GM10266 (cell line): ENCODE data around the gene FMN2.

Experiments
- DNase-seq: peaks from one replicate; pipeline ENCODE4 v3.0.0; 2012; ENCODE audit errors: extremely low spot score
- TF ChIP-seq, protein P1 (sequence below): IDR thresholded peaks from 2 replicates; pipeline ENCODE4 v1.5.1; 2012; ENCODE audit warnings: mild to moderate bottlenecking, low read depth; ENCODE audit not compliant: control insufficient read depth, insufficient read depth; ENCODE audit errors: missing control alignments

FMN2 gene

GRCh38 chr1:240462766-240463395 is 371.2 kb downstream of the FMN2 start:
- TF ChIP-seq, protein P1, sequence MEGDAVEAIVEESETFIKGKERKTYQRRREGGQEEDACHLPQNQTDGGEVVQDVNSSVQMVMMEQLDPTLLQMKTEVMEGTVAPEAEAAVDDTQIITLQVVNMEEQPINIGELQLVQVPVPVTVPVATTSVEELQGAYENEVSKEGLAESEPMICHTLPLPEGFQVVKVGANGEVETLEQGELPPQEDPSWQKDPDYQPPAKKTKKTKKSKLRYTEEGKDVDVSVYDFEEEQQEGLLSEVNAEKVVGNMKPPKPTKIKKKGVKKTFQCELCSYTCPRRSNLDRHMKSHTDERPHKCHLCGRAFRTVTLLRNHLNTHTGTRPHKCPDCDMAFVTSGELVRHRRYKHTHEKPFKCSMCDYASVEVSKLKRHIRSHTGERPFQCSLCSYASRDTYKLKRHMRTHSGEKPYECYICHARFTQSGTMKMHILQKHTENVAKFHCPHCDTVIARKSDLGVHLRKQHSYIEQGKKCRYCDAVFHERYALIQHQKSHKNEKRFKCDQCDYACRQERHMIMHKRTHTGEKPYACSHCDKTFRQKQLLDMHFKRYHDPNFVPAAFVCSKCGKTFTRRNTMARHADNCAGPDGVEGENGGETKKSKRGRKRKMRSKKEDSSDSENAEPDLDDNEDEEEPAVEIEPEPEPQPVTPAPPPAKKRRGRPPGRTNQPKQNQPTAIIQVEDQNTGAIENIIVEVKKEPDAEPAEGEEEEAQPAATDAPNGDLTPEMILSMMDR, result no peak
- DNase-seq, result no peak

- DNase-seq, result no peak
- TF ChIP-seq, protein P1, result no peak
Measured at GRCh38 chr1:240464099-240464498, 372.4 kb downstream of the FMN2 start.

DNA sequence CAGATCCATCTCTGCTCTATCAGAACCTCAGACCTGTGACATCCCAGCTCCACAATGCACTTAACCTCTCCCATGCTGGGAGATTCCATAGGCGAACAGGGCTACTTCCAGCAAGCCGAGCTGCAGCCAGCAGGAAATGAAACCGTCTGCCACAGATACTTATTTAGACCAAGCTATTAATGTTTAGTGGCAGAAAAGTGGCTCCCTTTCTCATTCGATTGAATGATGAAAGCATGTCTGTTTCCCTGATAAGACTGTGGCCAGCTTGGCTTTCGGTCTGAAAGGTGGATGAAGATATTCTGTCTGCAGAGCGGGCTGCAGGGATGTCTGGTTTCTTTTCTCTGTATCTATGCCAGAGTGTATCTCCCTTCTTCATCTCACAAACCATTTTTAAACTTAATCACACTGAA is 373.9 kb downstream of the FMN2 start:
- TF ChIP-seq, protein P1, result no peak
- DNase-seq, result no peak

DNA sequence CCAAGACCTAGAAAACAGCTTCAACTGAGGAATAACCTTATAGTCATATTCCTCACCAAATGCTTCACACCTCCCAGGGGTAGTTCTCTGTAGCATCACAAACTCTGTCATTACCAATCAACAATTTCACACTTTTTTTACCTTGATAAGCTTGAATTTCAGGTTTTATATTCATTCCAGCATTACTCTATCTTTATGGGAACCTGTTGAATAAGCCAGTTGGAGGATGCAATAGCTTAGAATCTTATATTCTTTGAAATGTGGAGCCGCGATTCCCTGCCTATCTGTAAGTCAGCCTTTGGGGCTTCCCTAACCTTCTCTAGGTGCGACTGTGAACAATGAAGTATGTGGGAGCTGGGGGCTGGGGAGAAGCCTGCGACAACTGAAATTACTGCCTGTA is 374.8 kb downstream of the FMN2 start:
- TF ChIP-seq, protein P1, result no peak
- DNase-seq, result no peak

- DNase-seq, result no peak
- TF ChIP-seq, protein P1, result no peak
Measured at GRCh38 chr1:240467895-240468294, 376.2 kb downstream of the FMN2 start.

DNA sequence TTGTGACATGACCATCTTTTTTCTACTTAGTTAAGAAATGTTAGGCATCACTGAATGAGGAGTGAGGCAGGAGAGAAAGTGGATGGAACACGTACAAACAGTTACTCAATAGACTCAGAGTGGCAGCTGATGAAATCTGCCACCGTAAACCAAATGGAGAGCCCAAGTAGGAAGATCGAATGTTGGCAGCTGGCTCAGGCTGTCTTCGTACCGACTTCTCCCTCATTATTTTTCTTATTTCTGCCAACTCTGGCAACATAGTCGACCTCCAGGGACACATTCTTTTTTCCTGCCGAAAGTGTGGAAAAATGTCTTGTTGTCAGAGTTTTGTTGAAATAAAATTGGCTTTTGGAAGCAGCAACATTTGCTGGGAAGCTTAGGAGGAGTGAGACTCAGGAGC is 377.0 kb downstream of the FMN2 start:
- TF ChIP-seq, protein P1, result no peak
- DNase-seq, result no peak

GRCh38 chr1:240474133-240474614 is 382.5 kb downstream of the FMN2 start:
- DNase-seq, result no peak
- TF ChIP-seq, protein P1, result no peak
